Liver (tissue), 9 donors: ENCODE data around the gene MCEMP1. TPM values are rescaled to one million over a fixed set of nuclear protein-coding genes. Genes with fewer than 3 reads are reported as not detected.

Experiments used
- DNase-seq: peaks from one replicate; pipeline ENCODE4 v3.0.0-alpha.2; 2017; ENCODE audit warnings: low spot score
- H3K27ac ChIP-seq, 2 donors: one replicate each; pipeline ENCODE4 v1.7.0; 2013; ENCODE audit warnings: inconsistent platforms in 2 of 2, low read length in 2 of 2, control low read depth in 1 of 2, low read depth in 1 of 2, mild to moderate bottlenecking in 1 of 2
- H3K27me3 ChIP-seq, 4 donors: one replicate each; pipeline versions ENCODE4 v1.6.1 to v1.7.0; 2013; ENCODE audit warnings: low read length in 3 of 4, inconsistent platforms in 1 of 4, mild to moderate bottlenecking in 1 of 4, moderate library complexity in 1 of 4; ENCODE audit not compliant: control insufficient read depth in 4 of 4, insufficient read depth in 4 of 4
- H3K36me3 ChIP-seq, 4 donors: one replicate each; pipeline versions ENCODE4 v1.6.1 to v1.7.0; 2013; ENCODE audit warnings: low read length in 3 of 4, mild to moderate bottlenecking in 3 of 4, low read depth in 1 of 4, moderate library complexity in 1 of 4; ENCODE audit not compliant: control insufficient read depth in 4 of 4, insufficient read depth in 3 of 4
- H3K4me1 ChIP-seq, 4 donors: one replicate each; pipeline versions ENCODE4 v1.6.1 to v1.7.0; 2013; ENCODE audit warnings: low read length in 3 of 4, mild to moderate bottlenecking in 3 of 4, moderate library complexity in 1 of 4; ENCODE audit not compliant: control insufficient read depth in 4 of 4, insufficient read depth in 4 of 4
- H3K4me3 ChIP-seq, 3 donors: one replicate each; pipeline versions ENCODE4 v1.6.1 to v1.7.0; 2013; ENCODE audit warnings: low read length in 3 of 3, control low read depth in 1 of 3, low read depth in 1 of 3, mild to moderate bottlenecking in 1 of 3
- H3K9ac ChIP-seq, 2 donors: one replicate each; pipeline ENCODE4 v1.7.0; 2013; ENCODE audit warnings: low read length in 2 of 2, mild to moderate bottlenecking in 2 of 2, moderate library complexity in 2 of 2, control low read depth in 1 of 2, low read depth in 1 of 2
- H3K9me3 ChIP-seq, 4 donors: one replicate each; pipeline versions ENCODE4 v1.6.1 to v1.7.0; 2013; ENCODE audit warnings: low read length in 3 of 4; ENCODE audit not compliant: control insufficient read depth in 4 of 4
- ATF3 ChIP-seq: IDR thresholded peaks from 2 replicates; pipeline ENCODE4 v1.6.1; 2016; ENCODE audit warnings: antibody characterized with exemption
- CTCF ChIP-seq: fragments of 150-350 bp; IDR thresholded peaks from 2 replicates; pipeline ENCODE4 v1.5.1; 2017; ENCODE audit warnings: improper control_type of control experiment, low read depth, low read length; ENCODE audit not compliant: missing input control
- EGR1 ChIP-seq, 2 donors: IDR thresholded peaks; 2 replicates each; pipeline ENCODE4 v1.6.1; 2016 to 2018; ENCODE audit warnings: antibody characterized with exemption in 2 of 2, low read depth in 2 of 2
- FOXA1 ChIP-seq: IDR thresholded peaks from 2 replicates; pipeline ENCODE4 v1.6.1; 2016; ENCODE audit warnings: antibody characterized with exemption
- FOXA2 ChIP-seq: IDR thresholded peaks from 2 replicates; pipeline ENCODE4 v1.6.1; 2016; ENCODE audit warnings: antibody characterized with exemption
- GABPA ChIP-seq, 2 donors: IDR thresholded peaks in 1 of 2; conservative IDR thresholded peaks in 1 of 2; 2 replicates each; pipeline ENCODE4 v1.6.1; 2016; ENCODE audit warnings: antibody characterized with exemption in 2 of 2, mild to moderate bottlenecking in 1 of 2, moderate library complexity in 1 of 2
- HNF4A ChIP-seq, 2 donors: conservative IDR thresholded peaks; 2 replicates each; pipeline ENCODE4 v1.6.1; 2016; ENCODE audit warnings: antibody characterized with exemption in 2 of 2, mild to moderate bottlenecking in 2 of 2
- HNF4G ChIP-seq: IDR thresholded peaks from 2 replicates; pipeline ENCODE4 v1.6.1; 2016; ENCODE audit warnings: antibody characterized with exemption
- JUND ChIP-seq, 2 donors: IDR thresholded peaks; 2 replicates each; pipeline ENCODE4 v1.6.1; 2016; ENCODE audit warnings: antibody characterized with exemption in 2 of 2
- MAX ChIP-seq: IDR thresholded peaks from 2 replicates; pipeline ENCODE4 v1.6.1; 2016; ENCODE audit warnings: antibody characterized with exemption
- NR2F2 ChIP-seq: IDR thresholded peaks from 2 replicates; pipeline ENCODE4 v1.6.1; 2016; ENCODE audit warnings: antibody characterized with exemption
- RAD21 ChIP-seq, 2 donors: IDR thresholded peaks; 2 replicates each; pipeline ENCODE4 v1.6.1; 2016; ENCODE audit warnings: antibody characterized with exemption in 2 of 2, mild to moderate bottlenecking in 2 of 2
- REST ChIP-seq: IDR thresholded peaks from 2 replicates; pipeline ENCODE4 v1.6.1; 2016; ENCODE audit warnings: antibody characterized with exemption, mild to moderate bottlenecking
- RXRA ChIP-seq, 2 donors: IDR thresholded peaks; 2 replicates each; pipeline ENCODE4 v1.6.1; 2017 to 2018; ENCODE audit warnings: antibody characterized with exemption in 2 of 2, mild to moderate bottlenecking in 1 of 2
- SP1 ChIP-seq: IDR thresholded peaks from 2 replicates; pipeline ENCODE4 v1.6.1; 2018; ENCODE audit warnings: antibody characterized with exemption, mild to moderate bottlenecking
- TAF1 ChIP-seq: conservative IDR thresholded peaks from 2 replicates; pipeline ENCODE4 v1.6.1; 2016; ENCODE audit warnings: antibody characterized with exemption, mild to moderate bottlenecking
- YY1 ChIP-seq: IDR thresholded peaks from 2 replicates; pipeline ENCODE4 v1.6.1; 2016; ENCODE audit warnings: antibody characterized with exemption, mild to moderate bottlenecking
- ZBTB33 ChIP-seq: IDR thresholded peaks from 2 replicates; pipeline ENCODE4 v1.6.1; 2016; ENCODE audit warnings: antibody characterized with exemption
- WGBS: extraction: QIAGEN DNeasy Blood & Tissue Kit; methylation state at CpG from one replicate; pipeline ENCODE4 v1.1.7; 2013; 5-methylcytosine and 5-hydroxymethylcytosine counted together
- polyA plus RNA-seq, 2 donors: library from polyadenylated mRNA; stranded (reverse) in 1 of 2; unstranded in 1 of 2; fragments of 200-250 nt in 1 of 2; fragments of >200 nt in 1 of 2; fragmentation: Nextera tagmentation in 1 of 2; extraction: Ambion mirVana in 1 of 2; gene quantifications; one replicate each; pipeline versions ENCODE4 v1.2.1 to v1.2.3, GENCODE V29; 2013 to 2015
- total RNA-seq, 2 donors: library from RNA; depleted of rRNA; stranded (reverse); fragments of >200 nt; gene quantifications; one replicate each; pipeline ENCODE4 v1.2.3, GENCODE V29; 2014
- donor health status: healthy.
- donor health status: healthy.
- donor health status: healthy.
- donor health status: healthy.
- donor health status: healthy.

MCEMP1 gene
- total and polyA plus RNA-seq, 4 donors = 0.29 to 0.92 (median 0.48) TPM

GRCh38 chr19:7685546-7686445 is 8.9 kb downstream of the MCEMP1 start:
- Histone ChIP-seq H3K27me3 (no peaks in the 10 kb centered on the region), H3K4me3 (no peak overlapping the region), H3K36me3 (peaks cover 0 to 6% (median 0%) of the 10 kb centered on the region in 4 donors), H3K9me3 (no peaks in the 10 kb centered on the region), H3K27ac (no peak overlapping the region), H3K9ac (no peak overlapping the region), H3K4me1 (peaks cover 0 to 13% (median 6%) of the 10 kb centered on the region in 4 donors)
- TF ChIP-seq EGR1 (IDR thresholded peaks at IDR 0.05; ENCODE audit: low read depth in 2 of 2) (no peak), RAD21 (IDR thresholded peaks at IDR 0.05) (no peak), FOXA1 (no peak), GABPA (IDR thresholded peaks at IDR 0.05 in 1 of 2, conservative IDR thresholded peaks at IDR 0.05 in 1 of 2) (no peak), HNF4G (no peak), HNF4A (conservative IDR thresholded peaks at IDR 0.05) (no peak)
- no peak for DNase-seq
- WGBS = 45% methylated on average over 19 of the region's 19 CpGs

- no peak for TF ChIP-seq RAD21 (IDR thresholded peaks at IDR 0.05)
- no peak for TF ChIP-seq FOXA1
- TF ChIP-seq TAF1 = no peak
- TF ChIP-seq HNF4G = no peak
- no peak for TF ChIP-seq MAX
- TF ChIP-seq SP1 = no peak
- no peak for TF ChIP-seq FOXA2
- TF ChIP-seq EGR1 (IDR thresholded peaks at IDR 0.05; ENCODE audit: low read depth in 2 of 2) = no peak
- no peak for TF ChIP-seq HNF4A (conservative IDR thresholded peaks at IDR 0.05)
- DNase-seq = no peak
- H3K27ac ChIP-seq = no peak overlapping the region
Observed at GRCh38 chr19:7687177-7687576, 10.3 kb downstream of the MCEMP1 start.

GRCh38 chr19:7689165-7689564 is 12.3 kb downstream of the MCEMP1 start:
- no peak overlapping the region for H3K9ac ChIP-seq
- DNase-seq = no peak
- H3K4me1 ChIP-seq = no peaks in the 10 kb centered on the region
- no peaks in the 10 kb centered on the region for H3K36me3 ChIP-seq
- H3K4me3 ChIP-seq = no peak overlapping the region
- no peak overlapping the region for H3K27ac ChIP-seq
- no peaks in the 10 kb centered on the region for H3K9me3 ChIP-seq
- H3K27me3 ChIP-seq = no peaks in the 10 kb centered on the region
- TF ChIP-seq RAD21 (IDR thresholded peaks at IDR 0.05) (no peak), ATF3 (no peak), TAF1 (no peak), SP1 (no peak), YY1 (no peak), CTCF (no peak), JUND (IDR thresholded peaks at IDR 0.05) (no peak), ZBTB33 (no peak), RXRA (IDR thresholded peaks at IDR 0.05) (no peak), NR2F2 (no peak), HNF4A (conservative IDR thresholded peaks at IDR 0.05) (no peak), HNF4G (no peak), REST (no peak), EGR1 (IDR thresholded peaks at IDR 0.05; ENCODE audit: low read depth in 2 of 2) (no peak), GABPA (IDR thresholded peaks at IDR 0.05 in 1 of 2, conservative IDR thresholded peaks at IDR 0.05 in 1 of 2) (no peak), MAX (no peak), FOXA1 (no peak), FOXA2 (no peak)
- 34% methylated on average over 23 of the region's 23 CpGs for WGBS

More at GRCh38 chr19:7687177-7687576, 10.3 kb downstream of the MCEMP1 start:
- no peak overlapping the region for H3K4me3 ChIP-seq
- H3K9me3 ChIP-seq = no peaks in the 10 kb centered on the region
- 87% methylated on average over 12 of the region's 12 CpGs for WGBS
- H3K36me3 ChIP-seq = peaks cover 0 to 6% (median 0%) of the 10 kb centered on the region in 4 donors
- H3K27me3 ChIP-seq = no peaks in the 10 kb centered on the region
- H3K9ac ChIP-seq = no peak overlapping the region
- peaks cover 0 to under 1% (median 0%) of the 10 kb centered on the region in 4 donors for H3K4me1 ChIP-seq
